GM21390 (cell line): ENCODE data around the gene AOPEP.

ENCODE experiments used
- ATAC-seq: cut with Tn5 transposase; IDR thresholded peaks from one replicate; pipeline ENCODE4 v1.9.1; 2021; ENCODE audit not compliant: unreplicated experiment

The AOPEP gene

GRCh38 chr9:95128177-95128524 is 401.7 kb downstream of the AOPEP start:
- no peak for ATAC-seq

- ATAC-seq: no peak
Measured at GRCh38 chr9:95129476-95130291, 403.2 kb downstream of the AOPEP start.

GRCh38 chr9:95130484-95130883 is 404.0 kb downstream of the AOPEP start:
- no peak for ATAC-seq

- ATAC-seq: no peak
Measured at GRCh38 chr9:95131023-95131943, 404.8 kb downstream of the AOPEP start.

GRCh38 chr9:95132366-95133324 is 406.1 kb downstream of the AOPEP start:
- no peak for ATAC-seq

GRCh38 chr9:95133325-95133705 is 406.8 kb downstream of the AOPEP start:
- ATAC-seq: no peak

GRCh38 chr9:95134457-95134881 is 408.0 kb downstream of the AOPEP start:
- no peak for ATAC-seq

- no peak for ATAC-seq
Measured at GRCh38 chr9:95135756-95136155, 409.3 kb downstream of the AOPEP start.
